ENCODE measurements around the gene ICAM2.
"Not testable (repeated sequence)": the region's sequence is repeated elsewhere in the genome, so short reads cannot be mapped to it uniquely, and the experiment has no call there.

ICAM2 gene

DNA sequence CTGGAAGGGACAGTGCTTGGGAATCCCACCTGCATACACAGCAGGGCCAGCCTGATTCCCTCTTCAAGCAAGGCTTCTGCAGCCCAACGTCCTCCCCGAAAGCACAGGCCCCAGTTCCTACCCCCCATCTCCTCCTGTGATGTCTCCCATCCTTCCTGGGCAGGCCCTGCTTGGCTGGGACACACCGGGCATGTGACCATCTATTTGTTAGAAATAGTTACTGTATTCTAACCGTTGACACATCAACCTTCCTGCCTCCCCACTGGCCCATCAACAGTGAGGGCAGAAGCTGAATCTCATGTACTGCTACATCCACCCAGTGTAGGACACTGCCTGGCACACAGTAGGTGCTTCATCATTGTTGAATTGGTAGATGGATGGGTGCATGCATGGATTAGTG is 11.6 kb downstream of the ICAM2 start:
- DNase-seq = no peak

GRCh38 chr17:64008346-64008745 is 12.1 kb downstream of the ICAM2 start:
- no peak for DNase-seq

DNA sequence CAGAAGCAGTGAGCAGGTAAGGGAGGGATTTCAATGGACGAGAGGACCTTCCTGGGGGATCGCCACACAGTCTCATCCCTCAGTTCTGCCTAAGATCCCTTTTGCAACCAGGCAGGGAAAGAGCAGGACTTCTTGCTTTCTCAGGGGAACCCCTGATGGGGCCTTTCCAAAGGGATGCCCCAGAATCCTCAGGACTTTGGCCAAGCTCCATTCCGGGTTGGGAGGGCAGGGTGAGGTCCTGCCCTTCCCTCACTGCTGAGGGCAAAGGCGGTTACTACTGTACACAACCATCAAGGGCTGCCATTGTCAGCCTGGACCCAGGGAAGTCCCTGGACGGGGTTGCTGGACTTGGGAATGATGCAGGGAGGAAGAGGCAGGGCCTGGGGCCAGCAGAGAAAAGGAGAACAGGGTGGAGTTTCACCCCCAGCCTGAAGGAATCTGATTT is 12.6 kb downstream of the ICAM2 start:
- DNase-seq = no peak

DNA sequence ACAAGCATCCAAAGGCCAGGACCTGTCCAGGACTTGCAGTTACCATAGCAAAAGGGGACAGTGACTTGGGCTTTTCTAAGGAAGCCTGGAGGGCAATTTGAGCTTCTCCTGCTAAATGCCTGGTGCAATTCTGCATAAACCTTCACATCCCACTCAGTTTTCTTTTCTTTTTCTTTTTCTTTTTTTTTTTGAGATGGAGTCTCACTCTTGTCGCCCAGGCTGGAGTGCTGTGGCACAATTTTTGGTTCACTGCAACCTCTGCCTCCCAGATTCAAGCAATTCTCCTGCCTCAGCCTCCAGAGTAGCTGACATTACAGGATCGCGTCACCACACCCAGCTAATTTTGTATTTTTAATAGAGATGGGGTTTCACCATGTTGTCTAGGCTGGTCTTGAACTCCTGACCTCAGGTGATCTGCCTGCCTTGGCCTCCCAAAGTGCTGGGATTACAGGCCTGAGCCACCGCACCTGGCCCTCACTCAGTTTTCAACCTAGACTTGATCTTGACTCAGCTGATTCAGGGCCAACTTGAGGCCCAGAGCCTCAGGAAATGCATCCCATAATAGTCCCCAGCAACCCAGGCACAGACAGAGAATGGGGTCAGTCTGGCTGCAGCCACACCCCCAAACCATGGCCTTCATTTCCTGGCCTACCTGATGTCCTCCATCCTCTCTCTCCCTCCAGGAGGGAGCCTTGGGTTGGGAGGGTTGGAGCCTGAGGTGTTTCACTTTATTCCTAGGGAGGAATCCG is 13.2 kb downstream of the ICAM2 start:
- not testable (repeated sequence) for DNase-seq

DNA sequence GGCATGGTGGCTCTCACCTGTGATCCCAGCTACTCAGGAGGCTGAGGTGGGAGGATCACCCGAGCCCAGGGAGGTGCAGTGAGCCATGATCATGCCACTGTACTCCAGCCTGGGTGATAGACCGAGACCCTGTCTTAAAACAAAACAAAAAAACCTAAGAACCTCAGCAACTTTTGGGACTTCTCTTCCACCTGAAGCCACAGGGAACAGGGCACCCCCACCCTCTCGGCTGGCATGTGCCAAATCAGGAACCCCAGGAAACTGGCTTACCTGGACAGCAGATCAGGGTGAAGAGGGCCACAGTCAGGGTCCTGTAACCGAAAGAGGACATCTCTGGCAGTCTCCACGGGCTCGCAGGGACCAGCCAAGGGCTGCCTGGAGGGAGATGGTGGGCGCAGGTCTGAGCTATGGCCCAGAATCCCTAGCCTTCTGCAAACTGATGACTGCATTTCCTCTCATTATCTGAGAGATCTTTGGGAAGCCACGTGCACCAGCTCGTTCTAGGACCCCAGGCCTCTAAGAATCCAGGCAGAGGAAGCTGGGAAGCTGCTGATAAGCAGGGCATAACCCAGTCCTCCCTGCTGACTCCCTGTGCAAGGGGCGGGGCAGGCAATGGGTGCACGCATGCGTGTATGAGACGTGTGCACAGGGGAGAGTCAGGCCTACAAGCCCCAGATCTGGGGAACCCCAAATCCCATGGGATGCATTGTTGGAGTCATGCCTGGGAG is 13.9 kb downstream of the ICAM2 start:
- DNase-seq = peak; percentile 97

- DNase-seq = peak; percentile 95
These were observed 14.7 kb downstream of the ICAM2 start for GRCh38 chr17:64005734-64006167.

DNA sequence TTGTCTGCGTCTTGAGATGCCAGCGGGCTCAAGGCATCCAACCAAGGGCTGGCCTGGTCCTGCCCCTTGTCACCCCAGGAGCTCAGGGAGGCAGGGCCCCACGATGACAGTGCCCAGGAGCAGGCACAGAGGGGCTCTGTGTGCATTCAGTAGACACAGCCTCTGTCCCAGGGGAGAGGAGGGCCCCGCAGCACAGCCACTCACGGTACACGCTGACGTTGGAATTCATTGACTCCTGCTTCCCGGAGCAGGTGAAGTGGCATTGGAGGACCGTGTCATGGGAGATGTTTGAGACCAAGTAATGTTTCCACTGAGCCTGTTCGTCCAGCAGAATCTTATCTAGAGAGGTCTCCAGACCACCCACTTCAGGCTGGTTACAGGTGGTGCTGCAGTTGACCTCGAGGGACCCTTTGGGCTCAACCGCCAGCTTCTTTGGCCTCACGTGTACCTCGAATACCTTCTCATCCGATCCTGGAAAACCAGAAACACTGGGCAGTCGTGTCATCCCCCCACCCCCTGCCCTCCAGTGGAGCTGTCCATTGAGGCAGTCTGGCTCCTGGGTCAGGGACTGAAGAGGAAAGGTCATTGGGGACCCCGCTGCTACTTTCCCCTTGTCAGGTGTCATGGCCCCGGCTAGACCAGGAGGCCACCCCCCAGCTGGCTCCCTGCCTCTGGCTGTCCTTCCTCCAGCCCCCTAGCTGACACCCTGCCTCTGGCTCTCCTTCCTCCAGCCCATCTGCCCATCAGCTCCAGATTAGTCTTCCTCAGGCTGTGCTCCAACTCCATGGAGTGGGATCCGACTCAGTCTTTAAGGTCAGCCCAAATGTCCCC is 15.3 kb downstream of the ICAM2 start:
- DNase-seq = no peak

GRCh38 chr17:64004218-64004770 is 16.1 kb downstream of the ICAM2 start:
- DNase-seq = no peak

DNA sequence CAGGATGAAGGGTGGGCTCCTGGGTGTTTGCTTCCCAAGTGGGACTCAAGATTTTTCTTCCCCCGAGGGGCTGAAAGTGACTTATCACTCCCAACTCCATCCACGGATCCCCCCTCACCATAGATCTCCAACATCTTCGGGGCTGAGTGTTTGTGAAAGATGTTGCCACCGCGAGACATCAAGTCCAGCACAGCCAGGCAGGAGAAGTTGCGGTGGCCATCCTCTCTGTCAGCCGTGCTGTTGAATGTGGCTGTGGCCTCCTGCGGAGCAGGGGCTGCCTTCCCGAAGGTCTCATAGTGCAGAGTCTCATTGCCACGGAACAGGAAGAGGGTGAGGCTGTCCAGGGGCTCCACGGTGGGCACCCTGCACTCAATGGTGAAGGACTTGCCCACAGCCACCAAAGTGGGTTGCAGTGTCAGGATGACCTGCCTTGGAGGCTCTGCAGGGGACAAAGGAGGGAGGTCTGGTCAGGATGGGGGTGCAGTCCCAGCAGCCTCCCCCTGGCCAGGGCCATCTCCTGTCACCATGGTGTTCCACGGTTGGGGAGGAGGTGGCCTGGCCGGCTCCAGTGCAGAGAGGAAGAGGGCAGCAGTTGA is 16.8 kb downstream of the ICAM2 start:
- DNase-seq = no peak

- DNase-seq = no peak
These were observed 17.5 kb downstream of the ICAM2 start for GRCh38 chr17:64002658-64003525.

GRCh38 chr17:64001763-64002529 is 18.5 kb downstream of the ICAM2 start:
- no peak for DNase-seq

GRCh38 chr17:64001091-64001579 is 19.3 kb downstream of the ICAM2 start:
- no peak for DNase-seq

DNA sequence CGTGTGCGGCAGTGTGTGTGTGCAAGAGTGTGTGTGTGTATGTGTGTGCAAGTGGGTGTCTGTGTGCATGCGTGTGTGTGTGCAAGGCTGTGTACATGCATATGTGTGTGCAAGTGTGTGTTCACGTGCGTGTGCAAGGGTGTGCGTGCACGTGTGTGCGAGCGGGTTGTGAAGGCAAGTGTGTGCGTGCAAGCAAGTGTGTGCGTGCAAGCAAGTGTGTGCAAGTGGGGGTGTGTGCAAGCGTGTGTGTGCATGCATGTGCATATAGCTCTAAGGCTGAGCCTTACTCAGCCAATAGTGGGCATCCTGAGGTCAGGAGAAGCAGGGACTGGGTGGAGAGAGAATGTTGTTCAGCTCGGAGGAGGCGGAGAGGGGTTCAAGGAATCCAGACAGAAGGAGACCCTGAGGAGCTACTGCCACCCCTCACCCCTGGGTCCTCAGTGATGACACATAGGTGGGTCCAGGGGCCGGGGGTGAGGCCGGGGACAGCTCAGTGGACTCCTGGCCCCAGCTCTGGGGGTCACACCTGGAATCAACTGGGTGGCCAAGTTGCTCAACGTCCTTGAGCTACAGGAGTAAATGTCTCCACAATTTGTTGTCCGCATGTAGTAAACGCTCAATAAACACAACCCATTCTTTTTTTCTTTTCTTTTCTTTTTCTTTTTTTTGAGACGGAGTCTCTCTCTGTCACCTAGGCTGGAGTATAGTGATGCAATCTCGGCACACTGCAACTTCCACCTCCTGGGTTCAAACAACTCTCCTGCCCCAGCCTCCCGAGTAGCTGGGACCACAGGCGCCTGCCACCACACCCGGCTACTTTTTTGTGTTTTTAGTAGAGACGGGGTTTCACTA is 20.5 kb downstream of the ICAM2 start:
- no peak for DNase-seq

DNA sequence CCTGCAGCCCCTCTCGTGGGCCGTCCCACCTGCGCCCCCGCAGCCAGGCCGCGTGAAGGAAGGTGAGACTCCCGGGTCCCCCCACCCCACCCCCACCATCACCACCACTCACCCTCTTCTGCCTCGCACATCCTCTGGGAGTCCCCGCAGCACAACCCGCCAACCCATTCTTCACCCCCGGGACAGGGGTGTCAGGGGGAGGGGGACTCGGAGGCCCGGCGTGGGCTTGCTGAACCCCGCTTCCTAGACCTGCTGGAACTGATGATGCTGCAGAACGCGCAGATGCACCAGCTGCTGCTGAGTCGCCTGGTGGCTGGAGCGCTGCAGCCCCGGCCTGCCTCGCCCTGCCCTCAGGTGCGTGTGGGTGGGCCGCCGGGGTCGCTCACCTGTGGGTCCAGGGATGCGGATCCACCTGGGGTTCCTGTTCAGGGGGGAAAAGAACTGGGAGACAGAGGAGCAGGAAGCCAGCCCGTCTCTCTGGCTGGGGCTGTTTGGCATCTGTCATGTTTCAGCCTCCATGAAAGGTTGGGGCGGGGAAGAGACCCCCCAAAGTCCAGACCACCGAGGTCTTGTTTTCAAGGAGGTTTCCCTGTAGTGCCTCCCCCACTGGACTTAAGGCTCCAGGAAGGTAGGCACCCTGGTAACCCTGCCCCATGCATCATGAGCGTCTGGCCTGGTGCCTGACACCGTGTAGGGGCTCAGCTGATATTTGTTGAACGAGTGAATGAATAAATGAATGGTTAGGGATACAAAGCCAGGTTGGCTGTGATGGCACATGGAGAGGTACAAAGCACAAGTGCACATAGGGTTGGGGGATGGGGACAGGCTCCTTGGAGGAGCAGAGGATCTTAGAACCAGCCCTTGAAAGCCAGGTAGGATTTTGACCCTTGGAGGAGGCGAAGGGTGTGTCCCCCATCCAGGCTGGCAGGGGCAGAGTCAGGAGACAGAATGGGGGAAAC is 21.4 kb downstream of the ICAM2 start:
- no peak for DNase-seq

DNA sequence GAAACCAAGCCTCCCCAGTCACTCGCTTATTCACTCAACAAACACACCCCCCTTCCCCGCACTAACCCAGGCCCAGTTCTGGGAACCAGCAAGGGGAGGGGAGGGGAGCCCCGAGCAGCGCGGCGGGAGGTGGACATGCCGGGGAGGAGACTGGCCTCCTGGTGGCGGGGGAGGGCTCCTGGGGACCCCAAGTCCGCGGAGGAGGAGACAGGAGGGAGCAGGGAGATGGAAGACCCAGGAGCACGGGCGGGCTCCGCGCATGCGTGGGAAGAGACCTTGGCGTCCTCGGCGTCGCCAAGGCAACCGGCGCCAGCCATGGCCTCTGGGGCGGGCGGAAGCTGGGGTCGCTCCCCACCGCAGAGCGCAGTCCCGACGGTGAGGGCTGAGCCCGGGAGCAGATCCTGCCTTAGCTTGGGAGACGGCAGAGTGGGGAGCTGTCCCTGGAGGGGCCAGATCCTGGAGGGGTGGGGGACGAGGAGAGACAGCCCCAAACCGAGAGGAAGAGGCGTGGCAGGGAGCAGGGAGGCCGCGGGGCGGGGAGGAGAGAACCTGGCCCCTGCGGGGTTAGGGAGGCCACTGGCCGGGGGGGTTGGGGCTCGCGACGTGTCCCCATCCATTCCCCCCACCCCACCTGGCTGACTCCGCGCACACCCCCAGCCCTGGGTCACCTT is 22.2 kb downstream of the ICAM2 start, which contains the start of gene PRR29:
PRR29 (plus strand) TSS at position 302 of the 671 bp plus-strand sequence; CDS start at position 316, 14 bp downstream.
- DNase-seq = peak; percentile 90

DNA sequence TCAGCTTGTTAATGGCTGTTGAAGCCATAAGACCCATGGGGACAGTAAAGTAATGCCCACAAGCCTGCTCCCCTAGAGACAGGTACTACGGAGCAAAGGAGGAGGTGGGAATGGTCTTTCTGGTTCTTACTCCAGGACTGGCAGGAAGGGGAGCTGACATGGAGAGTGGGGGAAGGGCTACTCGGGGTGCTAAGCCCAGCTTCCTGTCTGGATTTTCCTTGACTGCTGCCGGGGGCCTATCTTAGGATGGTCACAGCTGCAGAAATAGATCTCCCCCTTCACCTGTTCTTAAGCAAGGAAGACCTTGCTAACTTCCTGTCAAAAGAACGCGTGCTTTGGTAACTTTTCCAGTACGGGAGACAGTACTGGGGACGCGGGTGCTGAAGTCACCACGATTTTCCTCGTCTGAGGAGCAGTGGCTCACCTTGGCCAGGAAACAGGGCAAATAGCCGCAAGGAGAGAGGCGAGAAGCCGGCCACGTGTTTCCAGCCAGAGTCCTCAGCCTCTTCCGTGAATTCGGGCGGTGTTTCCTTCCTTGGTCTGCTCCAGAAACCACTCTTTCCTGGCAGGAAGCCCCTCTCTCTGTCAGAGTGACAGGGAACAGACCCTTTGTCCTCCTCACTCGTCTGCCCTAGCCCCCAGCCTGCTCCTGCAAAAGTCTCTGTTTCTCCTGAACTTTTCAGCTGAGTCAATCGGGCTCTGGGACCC is 22.9 kb downstream of the ICAM2 start:
- DNase-seq = peak; percentile 3

Measured in hematopoietic multipotent progenitor cell treated with erythropoietin and hydrocortisone succinate and interleukin-3 and kit ligand, for 6 days (in vitro differentiated cells).